ENCODE data around the gene TACO1. TPM values are rescaled to one million over a fixed set of nuclear protein-coding genes. Genes with fewer than 3 reads are reported as not detected.

Gene TACO1
- total RNA-seq (10 to 100 TPM; 11.1 to 20.7 TPM), polyA plus RNA-seq (10 to 100 TPM; 16.9 to 18.1 TPM)
- long read RNA-seq, donor 1, transcript TACO1-201 (5 exons, 1,469 nt) = major isoform, 14 of 14 reads
- long read RNA-seq, donor 1, partial matches to known transcripts = 0 of 14 reads
- long read RNA-seq, donor 1, other reads (novel, unspliced or antisense) = 0 of 14 reads
- long read RNA-seq, donor 2, partial matches to known transcripts = 0 of 1 reads
- long read RNA-seq, donor 2, other reads (novel, unspliced or antisense) = 0 of 1 reads
- long read RNA-seq, donor 3, partial matches to known transcripts = 0 of 4 reads
- long read RNA-seq, donor 3, other reads (novel, unspliced or antisense) = 0 of 4 reads
- long read RNA-seq, donor 4, partial matches to known transcripts = 0 of 1 reads
- long read RNA-seq, donor 4, other reads (novel, unspliced or antisense) = 0 of 1 reads
- long read RNA-seq, donor 5, transcript TACO1-201 (5 exons, 1,469 nt) = major isoform, 10 of 10 reads
- long read RNA-seq, donor 5, partial matches to known transcripts = 0 of 10 reads
- long read RNA-seq, donor 5, other reads (novel, unspliced or antisense) = 0 of 10 reads

GRCh38 chr17:63600569-63601438, at the start of gene TACO1:
TACO1 (plus strand) TSS chr17:63600895; CDS start chr17:63601084, 189 bp downstream.
- Histone ChIP-seq H3K27ac (ENCODE audit: low read depth in 1 of 2, low read length in 1 of 2) (peak within 1 kb of the TSS; percentile 87 to 94), H3K4me1 (ENCODE audit: control insufficient read depth in 5 of 5, insufficient read depth in 5 of 5, low read length in 5 of 5) (peaks cover 2 to 13% (median 6%) of the 10 kb centered on the region in 5 donors), H3K9me3 (ENCODE audit: control insufficient read depth in 4 of 4, insufficient read depth in 3 of 4, low read length in 3 of 4) (no peaks in the 10 kb centered on the region), H3K4me3 (peak within 1 kb of the TSS; percentile 89), H3K9ac (ENCODE audit: insufficient read depth in 1 of 2, low read length in 2 of 2) (peak within 1 kb of the TSS; percentile 42 to 72), H3K36me3 (ENCODE audit: control insufficient read depth in 4 of 4, insufficient read depth in 4 of 4, low read length in 4 of 4) (peaks cover 5 to 14% (median 10%) of the 10 kb centered on the region in 4 donors), H3K27me3 (ENCODE audit: control insufficient read depth in 3 of 3, insufficient read depth in 3 of 3, low read length in 2 of 3) (no peaks in the 10 kb centered on the region)
- ATAC-seq (ENCODE audit: insufficient read depth, low FRiP score) (peak; percentile 93), DNase-seq (peak; percentile 84 to 90 (median 87))
- TF ChIP-seq CTCF (IDR thresholded peaks at IDR 0.05; ENCODE audit: control extremely low read depth, extremely low read depth) = no peak
- 1% methylated on average over 60 to 61 of the region's 61 CpGs for WGBS, 2 donors

DNA sequence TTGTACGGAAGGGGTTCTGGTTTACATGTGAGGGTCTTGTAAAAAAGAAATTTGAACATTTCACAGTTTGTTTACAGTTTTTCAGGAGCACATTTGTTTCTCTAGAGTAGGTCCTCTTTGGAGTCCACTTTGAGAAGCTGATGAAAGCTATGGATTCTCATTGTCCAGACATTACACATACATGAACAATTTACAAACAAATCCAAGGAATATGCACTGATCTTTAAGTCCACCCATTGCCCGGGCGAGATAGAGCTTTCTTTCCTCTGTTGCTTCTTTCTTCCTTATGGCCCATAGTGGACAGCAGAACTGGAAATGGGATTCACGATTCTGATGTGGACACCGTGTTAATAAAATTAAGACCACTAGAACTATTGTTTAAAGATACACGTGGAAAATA, 48.5 kb upstream of the TACO1 start:
- peak overlapping the region; percentile 1 to 34 for H3K9ac ChIP-seq (ENCODE audit: insufficient read depth in 1 of 2, low read length in 2 of 2)
- 42 to 58% methylated on average over 6 of the region's 6 CpGs for WGBS, 2 donors
- peak in 1 of 3 donors; percentile 10 for DNase-seq
- peaks cover 0 to 6% (median 0%) of the 10 kb centered on the region in 4 donors for H3K36me3 ChIP-seq (ENCODE audit: control insufficient read depth in 4 of 4, insufficient read depth in 4 of 4, low read length in 4 of 4)
- no peak overlapping the region for H3K4me3 ChIP-seq
- TF ChIP-seq CTCF (IDR thresholded peaks at IDR 0.05; ENCODE audit: control extremely low read depth, extremely low read depth) = no peak
- no peak for ATAC-seq (ENCODE audit: insufficient read depth, low FRiP score)
- peaks cover 5 to 22% (median 15%) of the 10 kb centered on the region in 5 donors for H3K4me1 ChIP-seq (ENCODE audit: control insufficient read depth in 5 of 5, insufficient read depth in 5 of 5, low read length in 5 of 5)
- H3K9me3 ChIP-seq (ENCODE audit: control insufficient read depth in 4 of 4, insufficient read depth in 3 of 4, low read length in 3 of 4) = no peaks in the 10 kb centered on the region
- no peaks in the 10 kb centered on the region for H3K27me3 ChIP-seq (ENCODE audit: control insufficient read depth in 3 of 3, insufficient read depth in 3 of 3, low read length in 2 of 3)
- H3K27ac ChIP-seq (ENCODE audit: low read depth in 1 of 2, low read length in 1 of 2) = no peak overlapping the region

- no peaks in the 10 kb centered on the region for H3K27me3 ChIP-seq (ENCODE audit: control insufficient read depth in 3 of 3, insufficient read depth in 3 of 3, low read length in 2 of 3)
- ATAC-seq (ENCODE audit: insufficient read depth, low FRiP score) = no peak
- no peak overlapping the region for H3K4me3 ChIP-seq
- no peak for DNase-seq
- peaks cover 0 to 8% (median 0%) of the 10 kb centered on the region in 4 donors for H3K36me3 ChIP-seq (ENCODE audit: control insufficient read depth in 4 of 4, insufficient read depth in 4 of 4, low read length in 4 of 4)
- no peaks in the 10 kb centered on the region for H3K9me3 ChIP-seq (ENCODE audit: control insufficient read depth in 4 of 4, insufficient read depth in 3 of 4, low read length in 3 of 4)
- H3K4me1 ChIP-seq (ENCODE audit: control insufficient read depth in 5 of 5, insufficient read depth in 5 of 5, low read length in 5 of 5) = peaks cover 5 to 19% (median 11%) of the 10 kb centered on the region in 5 donors
- 62% methylated on average over 7 of the region's 7 CpGs for WGBS, 2 donors
- TF ChIP-seq CTCF (IDR thresholded peaks at IDR 0.05; ENCODE audit: control extremely low read depth, extremely low read depth) = no peak
- no peak overlapping the region for H3K9ac ChIP-seq (ENCODE audit: insufficient read depth in 1 of 2, low read length in 2 of 2)
- H3K27ac ChIP-seq (ENCODE audit: low read depth in 1 of 2, low read length in 1 of 2) = no peak overlapping the region
These were observed 45.1 kb upstream of the TACO1 start for GRCh38 chr17:63555500-63556156.
